Keratinocyte (primary cell): ENCODE results near the gene RAE1. TPM values are rescaled to one million over a fixed set of nuclear protein-coding genes. Genes with fewer than 3 reads are reported as not detected.

Experiments used
- DNase-seq: peaks from one replicate; pipeline ENCODE4 v3.0.0-alpha.2; 2011; ENCODE audit warnings: low read depth, missing footprints, low spot score
- FAIRE-seq: peaks from 2 replicates; lab custom pipeline; 2011; peaks lifted over from hg19 to GRCh38; lab: Jason Lieb, UNC
- H2AFZ ChIP-seq: 2 replicates; pipeline ENCODE4 v1.6.0; 2012; ENCODE audit warnings: low read length, control low read depth, inconsistent platforms; ENCODE audit not compliant: control insufficient read depth
- H3K27ac ChIP-seq: 2 replicates; pipeline ENCODE4 v1.5.1; 2011; ENCODE audit warnings: low read length; ENCODE audit not compliant: control insufficient read depth, insufficient read depth
- H3K27me3 ChIP-seq: 3 replicates; pipeline ENCODE4 v1.6.0; 2011; ENCODE audit warnings: low read length; ENCODE audit not compliant: control insufficient read depth, insufficient read depth; ENCODE audit errors: extremely low read depth
- H3K36me3 ChIP-seq, 2 experiments: 2 replicates in 1 of 2; 3 replicates in 1 of 2; pipeline ENCODE4 v1.5.1; 2011; ENCODE audit warnings: low read length in 2 of 2, mild to moderate bottlenecking in 1 of 2; ENCODE audit not compliant: control insufficient read depth in 2 of 2, insufficient read depth in 2 of 2; ENCODE audit errors: extremely low read depth in 1 of 2
- H3K4me1 ChIP-seq: 3 replicates; pipeline ENCODE4 v1.5.1; 2011; ENCODE audit warnings: low read length; ENCODE audit not compliant: control insufficient read depth, insufficient read depth; ENCODE audit errors: extremely low read depth
- H3K4me2 ChIP-seq: 3 replicates; pipeline ENCODE4 v1.6.0; 2011; ENCODE audit warnings: low read depth, low read length; ENCODE audit not compliant: control insufficient read depth, insufficient read depth; ENCODE audit errors: extremely low read depth
- H3K4me3 ChIP-seq, 3 experiments: fragments of 200-600 bp in 1 of 3; sonication (generic) in 1 of 3; 2 replicates in 2 of 3; 3 replicates in 1 of 3; pipeline ENCODE4 v1.5.1; 2011 to 2016; ENCODE audit warnings: low read length in 3 of 3, mild to moderate bottlenecking in 3 of 3, control low read depth in 2 of 3, inconsistent platforms in 1 of 3, low read depth in 1 of 3, mixed read lengths in 1 of 3, mixed run types in 1 of 3, moderate library complexity in 1 of 3; ENCODE audit not compliant: control insufficient read depth in 2 of 3, insufficient read depth in 2 of 3; ENCODE audit errors: extremely low read depth in 1 of 3
- H3K79me2 ChIP-seq: 2 replicates; pipeline ENCODE4 v1.6.0; 2012; ENCODE audit warnings: low read length; ENCODE audit not compliant: control insufficient read depth, insufficient read depth
- H3K9ac ChIP-seq: 3 replicates; pipeline ENCODE4 v1.6.0; 2011; ENCODE audit warnings: low read length; ENCODE audit not compliant: control insufficient read depth, insufficient read depth; ENCODE audit errors: extremely low read depth
- H3K9me1 ChIP-seq: 3 replicates; pipeline ENCODE4 v1.6.0; 2011; ENCODE audit warnings: low read length; ENCODE audit not compliant: control insufficient read depth, insufficient read depth; ENCODE audit errors: extremely low read depth
- H3K9me3 ChIP-seq: 2 replicates; pipeline ENCODE4 v1.5.1; 2012; ENCODE audit warnings: low read depth, low read length; ENCODE audit not compliant: control insufficient read depth
- H4K20me1 ChIP-seq: 3 replicates; pipeline ENCODE4 v1.6.0; 2011; ENCODE audit warnings: low read length; ENCODE audit not compliant: control insufficient read depth, insufficient read depth; ENCODE audit errors: extremely low read depth
- EZH2 ChIP-seq: IDR thresholded peaks from one replicate; pipeline ENCODE4 v1.6.1; 2012; ENCODE audit warnings: inconsistent platforms, mild to moderate bottlenecking, low read length, moderate library complexity
- dilution Hi-C: fragments of 300-500 bp; cut with MboI; formaldehyde crosslinking; loops from one replicate; pipeline ENCODE4 v1.7.0; 2020; ENCODE audit warnings: low sequenced_read_pairs; ENCODE audit not compliant: extremely low pct_ligation_motif_present
- polyA plus RNA-seq, 5 experiments: library from polyadenylated mRNA; depleted of rRNA in 3 of 5; stranded (reverse) in 3 of 5; stranded (forward) in 1 of 5; unstranded in 1 of 5; fragments of >200 nt; gene quantifications; 1 replicate in 1 of 5; 2 replicates in 3 of 5; 3 replicates in 1 of 5; pipeline versions ENCODE4 v1.2.1 to v1.2.3, GENCODE V29; 2011 to 2012; ENCODE audit warnings: missing spikeins in 2 of 5, low read depth in 1 of 5, low replicate concordance in 1 of 5
- TF ChIP-seq, protein P1 (sequence below), 3 experiments: IDR thresholded peaks in 1 of 3; conservative IDR thresholded peaks in 1 of 3; optimal IDR thresholded peaks in 1 of 3; 2 replicates in 2 of 3; 3 replicates in 1 of 3; pipeline versions ENCODE3 to v1.5.1; 2011; ENCODE audit warnings: low read length in 3 of 3, mild to moderate bottlenecking in 3 of 3, moderate library complexity in 2 of 3, control low read depth in 1 of 3, inconsistent platforms in 1 of 3; ENCODE audit not compliant: insufficient read depth in 2 of 3; ENCODE audit errors: extremely low read depth in 1 of 3

The RAE1 gene
- polyA plus RNA-seq, 1 donor (not counting 4 experiments of a cell fraction or from before 2014, with no cell fraction given): 32.4 TPM

DNA sequence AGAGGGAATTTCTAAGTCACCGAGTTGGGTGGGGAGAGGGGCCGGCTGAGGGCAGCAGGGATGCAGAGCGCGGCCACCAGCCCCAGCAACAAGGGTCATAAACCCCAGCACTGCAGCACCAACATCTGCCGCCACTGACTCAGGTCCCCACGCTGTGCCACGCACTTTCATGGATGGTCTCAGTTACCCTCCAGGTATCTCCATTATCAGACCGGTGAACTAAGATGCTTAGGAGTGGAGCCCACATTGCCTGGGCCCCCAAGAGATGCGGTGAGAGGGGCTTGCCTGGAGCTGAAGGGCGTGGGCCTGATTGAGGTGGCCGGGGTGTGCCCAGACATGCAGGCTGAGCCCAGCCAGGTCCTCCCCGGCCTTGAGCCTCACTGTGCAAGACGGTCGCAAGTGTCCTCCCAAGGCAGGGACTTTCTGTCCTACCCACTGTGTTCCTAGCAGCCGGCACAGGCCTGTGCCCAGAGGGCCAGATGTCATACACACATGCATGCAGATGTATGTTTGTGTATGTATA, 59.4 kb downstream of the RAE1 start:
- dilution Hi-C loops: no loop called here

DNA sequence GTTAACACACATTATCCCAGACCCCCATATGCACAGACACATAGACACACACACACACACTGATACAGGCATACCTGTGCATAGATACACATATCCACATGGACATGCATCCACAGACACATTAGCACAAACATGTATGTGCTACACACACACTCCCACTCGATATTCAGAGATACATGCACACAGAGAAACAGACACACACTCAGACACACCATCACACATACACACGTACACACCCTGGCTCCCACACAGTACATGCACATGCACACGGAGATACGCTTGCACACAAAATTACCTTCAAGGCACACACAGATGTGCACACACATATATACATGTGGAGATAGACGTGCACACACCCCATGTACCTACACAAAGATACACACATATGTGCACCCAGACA, 59.9 kb downstream of the RAE1 start:
- H3K36me3 ChIP-seq: peaks cover 0 to 5% of the 10 kb centered on the region in 2 experiments
- no peak overlapping the region for H3K4me2 ChIP-seq
- H3K27me3 ChIP-seq: peaks cover 28% of the 10 kb centered on the region
- no peak overlapping the region for H3K4me3 ChIP-seq
- DNase-seq (no peak), FAIRE-seq (no peak)
- H3K79me2 ChIP-seq: no peaks in the 10 kb centered on the region
- H3K4me1 ChIP-seq: no peaks in the 10 kb centered on the region
- no peaks in the 10 kb centered on the region for H3K9me1 ChIP-seq
- H4K20me1 ChIP-seq: no peaks in the 10 kb centered on the region
- H2AFZ ChIP-seq: no peak overlapping the region
- no peak overlapping the region for H3K27ac ChIP-seq
- no peak overlapping the region for H3K9ac ChIP-seq
- dilution Hi-C loops: no loop called here
- H3K9me3 ChIP-seq: no peaks in the 10 kb centered on the region
- TF ChIP-seq, protein P1, sequence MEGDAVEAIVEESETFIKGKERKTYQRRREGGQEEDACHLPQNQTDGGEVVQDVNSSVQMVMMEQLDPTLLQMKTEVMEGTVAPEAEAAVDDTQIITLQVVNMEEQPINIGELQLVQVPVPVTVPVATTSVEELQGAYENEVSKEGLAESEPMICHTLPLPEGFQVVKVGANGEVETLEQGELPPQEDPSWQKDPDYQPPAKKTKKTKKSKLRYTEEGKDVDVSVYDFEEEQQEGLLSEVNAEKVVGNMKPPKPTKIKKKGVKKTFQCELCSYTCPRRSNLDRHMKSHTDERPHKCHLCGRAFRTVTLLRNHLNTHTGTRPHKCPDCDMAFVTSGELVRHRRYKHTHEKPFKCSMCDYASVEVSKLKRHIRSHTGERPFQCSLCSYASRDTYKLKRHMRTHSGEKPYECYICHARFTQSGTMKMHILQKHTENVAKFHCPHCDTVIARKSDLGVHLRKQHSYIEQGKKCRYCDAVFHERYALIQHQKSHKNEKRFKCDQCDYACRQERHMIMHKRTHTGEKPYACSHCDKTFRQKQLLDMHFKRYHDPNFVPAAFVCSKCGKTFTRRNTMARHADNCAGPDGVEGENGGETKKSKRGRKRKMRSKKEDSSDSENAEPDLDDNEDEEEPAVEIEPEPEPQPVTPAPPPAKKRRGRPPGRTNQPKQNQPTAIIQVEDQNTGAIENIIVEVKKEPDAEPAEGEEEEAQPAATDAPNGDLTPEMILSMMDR (optimal IDR thresholded peaks at IDR 0.05 in 1 of 3, IDR thresholded peaks at IDR 0.05 in 1 of 3, conservative IDR thresholded peaks at IDR 0.05 in 1 of 3; ENCODE audit: extremely low read depth in 1 of 3, insufficient read depth in 2 of 3, low read length in 3 of 3): no peak
- no peak for TF ChIP-seq EZH2

More for the DNA sequence above, 59.4 kb downstream of the RAE1 start:
- peaks cover 28% of the 10 kb centered on the region for H3K27me3 ChIP-seq
- H2AFZ ChIP-seq: no peak overlapping the region
- no peak overlapping the region for H3K4me2 ChIP-seq
- FAIRE-seq (no peak), DNase-seq (no peak)
- H3K9me1 ChIP-seq: no peaks in the 10 kb centered on the region
- H4K20me1 ChIP-seq: no peaks in the 10 kb centered on the region
- TF ChIP-seq EZH2: no peak
- TF ChIP-seq, protein P1 (optimal IDR thresholded peaks at IDR 0.05 in 1 of 3, IDR thresholded peaks at IDR 0.05 in 1 of 3, conservative IDR thresholded peaks at IDR 0.05 in 1 of 3; ENCODE audit: extremely low read depth in 1 of 3, insufficient read depth in 2 of 3, low read length in 3 of 3): no peak
- H3K79me2 ChIP-seq: no peaks in the 10 kb centered on the region
- peaks cover 0 to 6% of the 10 kb centered on the region in 2 experiments for H3K36me3 ChIP-seq
- H3K4me1 ChIP-seq: no peaks in the 10 kb centered on the region
- H3K27ac ChIP-seq: no peak overlapping the region
- no peaks in the 10 kb centered on the region for H3K9me3 ChIP-seq
- H3K4me3 ChIP-seq: no peak overlapping the region
- no peak overlapping the region for H3K9ac ChIP-seq
